HEK293 (cell line): ENCODE measurements around the gene GRB10.

Experiments used
- CTCF ChIA-PET: fragments of 350-600 bp; formaldehyde crosslinking; extraction: SDS; loops from one replicate; lab custom pipeline; 2021; ENCODE audit warnings: antibody characterized with exemption; lab: Yijun Ruan, JAX
- POLR2A ChIA-PET: fragments of 300-600 bp; formaldehyde crosslinking; extraction: SDS; loops from one replicate; lab custom pipeline; 2020; ENCODE audit warnings: antibody characterized with exemption, inconsistent platforms; lab: Yijun Ruan, JAX
- H3K27ac ChIP-seq: fragments of 200-500 bp; sonication (Bioruptor generic); 2 replicates; pipeline ENCODE4 v1.5.1; 2014; ENCODE audit warnings: low read depth, low read length, control low read depth, inconsistent platforms; ENCODE audit errors: extremely low read depth
- H3K36me3 ChIP-seq, 2 experiments: fragments of 200-500 bp in 1 of 2; sonication (Bioruptor generic) in 1 of 2; 1 replicate in 1 of 2; 2 replicates in 1 of 2; pipeline ENCODE4 v1.5.1; 2014 to 2017; ENCODE audit warnings: inconsistent platforms in 2 of 2, low read length in 2 of 2; ENCODE audit not compliant: control insufficient read depth in 2 of 2, insufficient read depth in 1 of 2
- H3K4me1 ChIP-seq: fragments of 200-500 bp; sonication (Bioruptor generic); 2 replicates; pipeline ENCODE4 v1.5.1; 2014; ENCODE audit warnings: mild to moderate bottlenecking, low read length, inconsistent platforms; ENCODE audit not compliant: control insufficient read depth, insufficient read depth
- H3K4me3 ChIP-seq: 2 replicates; pipeline ENCODE4 v1.5.1; 2011; ENCODE audit warnings: low read depth, mild to moderate bottlenecking, control low read depth, low read length, moderate library complexity
- H3K9me3 ChIP-seq: fragments of 200-500 bp; sonication (Bioruptor generic); 2 replicates; pipeline ENCODE4 v1.5.1; 2014; ENCODE audit warnings: low read depth, low read length, inconsistent platforms; ENCODE audit not compliant: control insufficient read depth, insufficient read depth
- GLI2 ChIP-seq: fragments of 450-650 bp; formaldehyde crosslinking; IDR thresholded peaks from 2 replicates; pipeline ENCODE4; 2017; ENCODE audit warnings: missing biosample characterization, missing genetic modification characterization, low read depth, borderline replicate concordance
- HOXC10 ChIP-seq: sonication (generic); formaldehyde crosslinking; IDR thresholded peaks from 2 replicates; pipeline ENCODE4 v1.8.1; 2023; ENCODE audit warnings: mild to moderate bottlenecking, missing genetic modification reagents
- MEIS1 ChIP-seq: sonication (generic); formaldehyde crosslinking; IDR thresholded peaks from 2 replicates; pipeline ENCODE4 v1.8.1; 2022; ENCODE audit warnings: missing genetic modification reagents, mild to moderate bottlenecking, borderline replicate concordance
- OSR2 ChIP-seq: fragments of 450-650 bp; formaldehyde crosslinking; IDR thresholded peaks from 2 replicates; pipeline ENCODE4 v1.5.1; 2016; ENCODE audit warnings: missing biosample characterization, missing genetic modification characterization
- SP2 ChIP-seq: fragments of 450-650 bp; formaldehyde crosslinking; IDR thresholded peaks from 2 replicates; pipeline ENCODE4 v1.5.1; 2016; ENCODE audit warnings: missing biosample characterization, missing genetic modification characterization
- YY1 ChIP-seq: fragments of 450-650 bp; formaldehyde crosslinking; IDR thresholded peaks from 2 replicates; pipeline ENCODE4 v1.5.1; 2018; ENCODE audit warnings: missing biosample characterization, missing genetic modification characterization
- ZEB2 ChIP-seq: fragments of 450-650 bp; formaldehyde crosslinking; IDR thresholded peaks from 2 replicates; pipeline ENCODE4 v1.5.1; 2016; ENCODE audit warnings: missing biosample characterization, missing genetic modification characterization
- ZNF155 ChIP-seq: fragments of 450-650 bp; formaldehyde crosslinking; IDR thresholded peaks from 2 replicates; pipeline ENCODE4 v1.5.1; 2016; ENCODE audit warnings: missing biosample characterization, missing genetic modification characterization
- ZNF19 ChIP-seq: fragments of 450-650 bp; formaldehyde crosslinking; IDR thresholded peaks from 2 replicates; pipeline ENCODE4; 2016; ENCODE audit warnings: missing biosample characterization, missing genetic modification characterization, low read depth
- ZNF23 ChIP-seq: fragments of 450-650 bp; formaldehyde crosslinking; IDR thresholded peaks from 2 replicates; pipeline ENCODE4 v1.5.1; 2016; ENCODE audit warnings: missing biosample characterization, missing genetic modification characterization, borderline replicate concordance
- ZNF311 ChIP-seq: fragments of 450-650 bp; formaldehyde crosslinking; IDR thresholded peaks from 2 replicates; pipeline ENCODE4 v1.5.1; 2017; ENCODE audit warnings: missing biosample characterization, missing genetic modification characterization, borderline replicate concordance
- ZNF433 ChIP-seq: fragments of 450-650 bp; formaldehyde crosslinking; IDR thresholded peaks from 2 replicates; pipeline ENCODE4 v1.5.1; 2016; ENCODE audit warnings: missing biosample characterization, missing genetic modification characterization, low read depth
- ZNF660 ChIP-seq: fragments of 450-650 bp; IDR thresholded peaks from 2 replicates; pipeline ENCODE4 v1.5.1; 2018; ENCODE audit warnings: missing biosample characterization, mild to moderate bottlenecking, missing genetic modification characterization
- ZNF768 ChIP-seq: fragments of 450-650 bp; formaldehyde crosslinking; IDR thresholded peaks from 2 replicates; pipeline ENCODE4 v1.5.1; 2018; ENCODE audit warnings: missing biosample characterization, mild to moderate bottlenecking, missing genetic modification characterization
- ZNF830 ChIP-seq: fragments of 450-650 bp; IDR thresholded peaks from 2 replicates; pipeline ENCODE4 v1.5.0; 2018; ENCODE audit warnings: missing biosample characterization, missing genetic modification characterization, low read depth, mild to moderate bottlenecking, moderate library complexity
- ZNF843 ChIP-seq: fragments of 450-650 bp; formaldehyde crosslinking; IDR thresholded peaks from 2 replicates; pipeline ENCODE4 v1.5.1; 2016; ENCODE audit warnings: missing biosample characterization, missing genetic modification characterization
- TF ChIP-seq, protein P1 (sequence below): fragments of 450-650 bp; formaldehyde crosslinking; conservative IDR thresholded peaks from 2 replicates; pipeline ENCODE4 v1.5.1; 2016; ENCODE audit warnings: low read depth, missing biosample characterization, missing genetic modification characterization
- TF ChIP-seq, protein P2 (sequence below): fragments of 450-650 bp; formaldehyde crosslinking; IDR thresholded peaks from 2 replicates; pipeline ENCODE4; 2016; ENCODE audit warnings: missing biosample characterization, missing genetic modification characterization
- TF ChIP-seq, protein P3 (sequence below): fragments of 450-650 bp; formaldehyde crosslinking; IDR thresholded peaks from 2 replicates; pipeline ENCODE4 v1.5.1; 2016; ENCODE audit warnings: missing biosample characterization, missing genetic modification characterization
- TF ChIP-seq, protein P4 (sequence below): fragments of 450-650 bp; IDR thresholded peaks from 2 replicates; pipeline ENCODE4 v1.5.1; 2018; ENCODE audit warnings: missing biosample characterization, missing genetic modification characterization
- TF ChIP-seq, protein P5 (sequence below): fragments of 450-650 bp; formaldehyde crosslinking; IDR thresholded peaks from 2 replicates; pipeline ENCODE4 v1.5.1; 2016; ENCODE audit warnings: missing biosample characterization, missing genetic modification characterization, low read depth

GRB10 gene

DNA sequence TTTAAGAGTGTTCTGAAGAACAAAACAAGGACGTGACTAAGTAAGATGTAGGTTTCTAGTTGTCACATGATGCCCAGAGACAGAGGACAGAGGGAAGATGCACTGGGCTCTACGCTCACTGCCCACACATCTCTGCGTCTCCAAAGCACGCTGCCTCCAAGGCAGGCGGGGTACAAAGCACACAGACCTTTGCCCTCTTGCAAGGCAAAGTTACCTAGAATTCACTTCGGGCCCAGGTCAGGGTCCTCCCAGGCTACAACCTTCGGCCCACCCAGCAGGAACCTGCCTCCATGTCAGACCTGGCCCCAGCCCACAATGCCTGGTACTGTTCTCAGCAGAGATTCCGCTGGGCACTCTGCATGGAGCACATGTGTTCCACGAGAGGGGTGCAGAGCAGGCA lies 26.5 kb downstream of the GRB10 start (continued):
- TF ChIP-seq, protein P1, sequence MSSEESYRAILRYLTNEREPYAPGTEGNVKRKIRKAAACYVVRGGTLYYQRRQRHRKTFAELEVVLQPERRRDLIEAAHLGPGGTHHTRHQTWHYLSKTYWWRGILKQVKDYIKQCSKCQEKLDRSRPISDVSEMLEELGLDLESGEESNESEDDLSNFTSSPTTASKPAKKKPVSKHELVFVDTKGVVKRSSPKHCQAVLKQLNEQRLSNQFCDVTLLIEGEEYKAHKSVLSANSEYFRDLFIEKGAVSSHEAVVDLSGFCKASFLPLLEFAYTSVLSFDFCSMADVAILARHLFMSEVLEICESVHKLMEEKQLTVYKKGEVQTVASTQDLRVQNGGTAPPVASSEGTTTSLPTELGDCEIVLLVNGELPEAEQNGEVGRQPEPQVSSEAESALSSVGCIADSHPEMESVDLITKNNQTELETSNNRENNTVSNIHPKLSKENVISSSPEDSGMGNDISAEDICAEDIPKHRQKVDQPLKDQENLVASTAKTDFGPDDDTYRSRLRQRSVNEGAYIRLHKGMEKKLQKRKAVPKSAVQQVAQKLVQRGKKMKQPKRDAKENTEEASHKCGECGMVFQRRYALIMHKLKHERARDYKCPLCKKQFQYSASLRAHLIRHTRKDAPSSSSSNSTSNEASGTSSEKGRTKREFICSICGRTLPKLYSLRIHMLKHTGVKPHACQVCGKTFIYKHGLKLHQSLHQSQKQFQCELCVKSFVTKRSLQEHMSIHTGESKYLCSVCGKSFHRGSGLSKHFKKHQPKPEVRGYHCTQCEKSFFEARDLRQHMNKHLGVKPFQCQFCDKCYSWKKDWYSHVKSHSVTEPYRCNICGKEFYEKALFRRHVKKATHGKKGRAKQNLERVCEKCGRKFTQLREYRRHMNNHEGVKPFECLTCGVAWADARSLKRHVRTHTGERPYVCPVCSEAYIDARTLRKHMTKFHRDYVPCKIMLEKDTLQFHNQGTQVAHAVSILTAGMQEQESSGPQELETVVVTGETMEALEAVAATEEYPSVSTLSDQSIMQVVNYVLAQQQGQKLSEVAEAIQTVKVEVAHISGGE (tag by site-specific recombination): no peak
- TF ChIP-seq MEIS1 (CRISPR knock-in tag) (no peak), ZNF768 (tag by site-specific recombination) (no peak)
- TF ChIP-seq, all 188 proteins: peak for 0

DNA sequence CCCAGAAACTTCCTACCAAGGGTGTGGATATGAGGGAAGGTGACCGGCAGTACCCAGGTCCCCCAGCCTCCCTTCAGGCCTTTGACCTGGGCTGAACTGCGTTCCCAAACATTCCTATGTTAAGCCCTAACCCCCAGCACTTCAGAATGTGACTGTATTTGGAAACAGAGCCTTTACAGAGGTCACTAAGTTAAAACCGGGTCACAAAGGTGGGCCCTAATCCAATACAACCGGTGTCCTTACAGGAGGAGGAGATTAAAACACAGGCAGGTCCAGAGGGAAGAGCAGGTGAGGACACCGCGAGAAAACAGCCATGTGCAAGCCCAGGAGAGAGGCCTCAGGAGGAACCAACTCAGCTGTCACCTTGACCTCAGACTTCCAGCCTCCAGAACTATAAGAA lies 28.0 kb downstream of the GRB10 start:
- no peak overlapping the region for H3K4me3 ChIP-seq
- H3K9me3 ChIP-seq: no peaks in the 10 kb centered on the region
- peaks cover 0 to 3% of the 10 kb centered on the region in 2 experiments; a peak in 1 of 3 replicates for H3K36me3 ChIP-seq
- ChIA-PET POLR2A (no interaction called here), CTCF (no interaction called here)
- no peak overlapping the region for H3K27ac ChIP-seq
- TF ChIP-seq ZNF830 (tag by site-specific recombination): no peak
- no peak for TF ChIP-seq OSR2 (tag by site-specific recombination)
- no peak for TF ChIP-seq ZNF155 (tag by site-specific recombination)
- no peak for TF ChIP-seq YY1
- TF ChIP-seq ZNF433 (tag by site-specific recombination): no peak
- no peak for TF ChIP-seq SP2
- TF ChIP-seq ZNF19: no peak
- TF ChIP-seq, protein P2, sequence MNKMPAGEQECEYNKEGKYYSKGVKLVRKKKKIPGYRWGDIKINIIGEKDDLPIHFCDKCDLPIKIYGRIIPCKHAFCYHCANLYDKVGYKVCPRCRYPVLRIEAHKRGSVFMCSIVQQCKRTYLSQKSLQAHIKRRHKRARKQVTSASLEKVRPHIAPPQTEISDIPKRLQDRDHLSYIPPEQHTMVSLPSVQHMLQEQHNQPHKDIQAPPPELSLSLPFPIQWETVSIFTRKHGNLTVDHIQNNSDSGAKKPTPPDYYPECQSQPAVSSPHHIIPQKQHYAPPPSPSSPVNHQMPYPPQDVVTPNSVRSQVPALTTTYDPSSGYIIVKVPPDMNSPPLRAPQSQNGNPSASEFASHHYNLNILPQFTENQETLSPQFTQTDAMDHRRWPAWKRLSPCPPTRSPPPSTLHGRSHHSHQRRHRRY: no peak
- TF ChIP-seq GLI2 (tag by site-specific recombination): no peak
- TF ChIP-seq, protein P3, sequence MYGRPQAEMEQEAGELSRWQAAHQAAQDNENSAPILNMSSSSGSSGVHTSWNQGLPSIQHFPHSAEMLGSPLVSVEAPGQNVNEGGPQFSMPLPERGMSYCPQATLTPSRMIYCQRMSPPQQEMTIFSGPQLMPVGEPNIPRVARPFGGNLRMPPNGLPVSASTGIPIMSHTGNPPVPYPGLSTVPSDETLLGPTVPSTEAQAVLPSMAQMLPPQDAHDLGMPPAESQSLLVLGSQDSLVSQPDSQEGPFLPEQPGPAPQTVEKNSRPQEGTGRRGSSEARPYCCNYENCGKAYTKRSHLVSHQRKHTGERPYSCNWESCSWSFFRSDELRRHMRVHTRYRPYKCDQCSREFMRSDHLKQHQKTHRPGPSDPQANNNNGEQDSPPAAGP (tag by site-specific recombination): no peak
- no peak for TF ChIP-seq HOXC10
- TF ChIP-seq ZNF843 (tag by site-specific recombination): no peak
- no peak for TF ChIP-seq ZNF311 (tag by site-specific recombination)
- TF ChIP-seq, all 188 proteins: peak for 0
- H3K4me1 ChIP-seq: peaks cover 9% of the 10 kb centered on the region; the same call in 1 of the 2 replicates

DNA sequence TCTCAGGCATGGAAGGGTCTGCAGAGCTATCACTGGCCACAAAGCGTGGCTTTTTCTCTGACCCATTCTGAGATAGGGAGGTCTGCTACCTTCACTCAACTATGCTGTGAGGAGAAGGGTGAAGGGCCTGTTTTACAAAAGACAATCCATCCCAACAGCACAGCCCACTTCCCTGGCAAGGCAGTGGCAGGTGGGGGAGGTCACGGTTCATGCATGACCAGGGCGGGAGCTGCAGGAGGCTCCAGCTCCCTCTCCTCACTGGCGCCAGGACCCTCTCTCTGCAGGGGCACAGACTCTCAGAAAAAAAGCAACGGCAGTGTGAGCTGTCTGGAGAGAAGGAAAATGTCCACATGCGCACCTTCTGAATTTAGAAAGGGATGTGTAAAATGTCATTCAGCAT lies 28.5 kb downstream of the GRB10 start:
- POLR2A ChIA-PET: no interaction called here
- TF ChIP-seq ZNF23 (no peak), ZEB2 (no peak), ZNF660 (no peak)
- TF ChIP-seq, protein P4, sequence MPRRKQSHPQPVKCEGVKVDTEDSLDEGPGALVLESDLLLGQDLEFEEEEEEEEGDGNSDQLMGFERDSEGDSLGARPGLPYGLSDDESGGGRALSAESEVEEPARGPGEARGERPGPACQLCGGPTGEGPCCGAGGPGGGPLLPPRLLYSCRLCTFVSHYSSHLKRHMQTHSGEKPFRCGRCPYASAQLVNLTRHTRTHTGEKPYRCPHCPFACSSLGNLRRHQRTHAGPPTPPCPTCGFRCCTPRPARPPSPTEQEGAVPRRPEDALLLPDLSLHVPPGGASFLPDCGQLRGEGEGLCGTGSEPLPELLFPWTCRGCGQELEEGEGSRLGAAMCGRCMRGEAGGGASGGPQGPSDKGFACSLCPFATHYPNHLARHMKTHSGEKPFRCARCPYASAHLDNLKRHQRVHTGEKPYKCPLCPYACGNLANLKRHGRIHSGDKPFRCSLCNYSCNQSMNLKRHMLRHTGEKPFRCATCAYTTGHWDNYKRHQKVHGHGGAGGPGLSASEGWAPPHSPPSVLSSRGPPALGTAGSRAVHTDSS (tag by site-specific recombination): no peak
- TF ChIP-seq, protein P1 (tag by site-specific recombination): no peak
- TF ChIP-seq, protein P5, sequence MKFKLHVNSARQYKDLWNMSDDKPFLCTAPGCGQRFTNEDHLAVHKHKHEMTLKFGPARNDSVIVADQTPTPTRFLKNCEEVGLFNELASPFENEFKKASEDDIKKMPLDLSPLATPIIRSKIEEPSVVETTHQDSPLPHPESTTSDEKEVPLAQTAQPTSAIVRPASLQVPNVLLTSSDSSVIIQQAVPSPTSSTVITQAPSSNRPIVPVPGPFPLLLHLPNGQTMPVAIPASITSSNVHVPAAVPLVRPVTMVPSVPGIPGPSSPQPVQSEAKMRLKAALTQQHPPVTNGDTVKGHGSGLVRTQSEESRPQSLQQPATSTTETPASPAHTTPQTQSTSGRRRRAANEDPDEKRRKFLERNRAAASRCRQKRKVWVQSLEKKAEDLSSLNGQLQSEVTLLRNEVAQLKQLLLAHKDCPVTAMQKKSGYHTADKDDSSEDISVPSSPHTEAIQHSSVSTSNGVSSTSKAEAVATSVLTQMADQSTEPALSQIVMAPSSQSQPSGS (tag by site-specific recombination): no peak

More for the DNA sequence above, 28.5 kb downstream of the GRB10 start:
- H3K27ac ChIP-seq: no peak overlapping the region
- no peaks in the 10 kb centered on the region for H3K9me3 ChIP-seq
- CTCF ChIA-PET: interaction anchor here (0.7 kb wide), 1 partner anchor 37 kb away, joined by 3 read pairs; no protein-coding TSS in a partner anchor
- no peak overlapping the region for H3K4me3 ChIP-seq
- H3K36me3 ChIP-seq: peaks cover 0 to 3% of the 10 kb centered on the region in 2 experiments; a peak in 1 of 3 replicates
- H3K4me1 ChIP-seq: peaks cover 9% of the 10 kb centered on the region; the same call in 1 of the 2 replicates
